ENCODE data around the gene DSC3. TPM values are rescaled to one million over a fixed set of nuclear protein-coding genes. Genes with fewer than 3 reads are reported as not detected.

Gene DSC3
- total and polyA plus RNA-seq, 2 donors (not counting 3 experiments of a cell fraction or from before 2014, with no cell fraction given) = 0.04 to 0.18 TPM

GRCh38 chr18:30985753-30986152 is 56.8 kb downstream of the DSC3 start:
- CTCF ChIA-PET = no interaction called here
- POLR2A ChIA-PET = no interaction called here
- Histone ChIP-seq H3K4me2 (ENCODE audit: insufficient read depth, low read length) (no peak overlapping the region), H3K27me3 (ENCODE audit: control insufficient read depth in 2 of 2, insufficient read depth in 2 of 2, low read length in 2 of 2) (no peaks in the 10 kb centered on the region), H3K9me3 (replicated peaks; ENCODE audit: control insufficient read depth, insufficient read depth, low read length) (no peaks in the 10 kb centered on the region), H3K9ac (replicated peaks; ENCODE audit: extremely low read depth, insufficient read depth, low read length) (no peak overlapping the region), H3K9me1 (replicated peaks; ENCODE audit: control insufficient read depth, extremely low read depth, insufficient read depth, low read length) (no peaks in the 10 kb centered on the region), H2AFZ (ENCODE audit: low read depth, low read length) (no peak overlapping the region), H3K27ac (ENCODE audit: insufficient read depth, low read depth, low read length) (no peak overlapping the region), H3K79me2 (ENCODE audit: control insufficient read depth, insufficient read depth, low read length) (no peaks in the 10 kb centered on the region), H3K36me3 (ENCODE audit: control insufficient read depth in 2 of 2, extremely low read depth in 1 of 2, insufficient read depth in 2 of 2, low read length in 2 of 2) (no peaks in the 10 kb centered on the region), H3K4me1 (ENCODE audit: control insufficient read depth, extremely low read depth, insufficient read depth, low read length) (no peaks in the 10 kb centered on the region), H4K20me1 (replicated peaks; ENCODE audit: control insufficient read depth, extremely low read depth, insufficient read depth, low read length) (no peaks in the 10 kb centered on the region), H3K4me3 (replicated peaks in 1 of 3; ENCODE audit: insufficient read depth in 1 of 3, low read depth in 1 of 3, low read length in 3 of 3) (no peak overlapping the region)
- DNase-seq (ENCODE audit: low read depth, low spot score) (no peak), FAIRE-seq (no peak)
- dilution Hi-C loops (cut with MboI; ENCODE audit: extremely low pct_ligation_motif_present, low sequenced_read_pairs) (no loop called here), intact Hi-C loops (cut with micrococcal nuclease) (no loop called here)
- TF ChIP-seq GATA2 (IDR thresholded peaks at IDR 0.05; ENCODE audit: insufficient read depth, insufficient read length, low read depth, low read length) (no peak), CTCF (IDR thresholded peaks at IDR 0.05; ENCODE audit: extremely low read depth in 1 of 2, insufficient read depth in 1 of 2, low read depth in 1 of 2, low read length in 2 of 2) (no peak), MYC (IDR thresholded peaks at IDR 0.05; ENCODE audit: low read depth, low read length) (no peak), FOS (IDR thresholded peaks at IDR 0.05; ENCODE audit: borderline replicate concordance, insufficient read depth, low read length) (no peak), POLR2A (IDR thresholded peaks at IDR 0.05; ENCODE audit: low read depth, low read length) (no peak), MAX (IDR thresholded peaks at IDR 0.05; ENCODE audit: insufficient read depth, insufficient read length) (no peak), POLR2AphosphoS5 (IDR thresholded peaks at IDR 0.05; ENCODE audit: insufficient read depth, low read depth, low read length) (no peak), EZH2 (IDR thresholded peaks at IDR 0.05; ENCODE audit: borderline replicate concordance, low read depth, low read length, severe bottlenecking) (no peak), JUN (IDR thresholded peaks at IDR 0.05; ENCODE audit: borderline replicate concordance, insufficient read depth, insufficient read length, low read depth) (no peak)
- no TSS peak for BruUV-seq (replicated peaks)
